ENCODE measurements around the gene NCOA6.

Gene NCOA6

DNA sequence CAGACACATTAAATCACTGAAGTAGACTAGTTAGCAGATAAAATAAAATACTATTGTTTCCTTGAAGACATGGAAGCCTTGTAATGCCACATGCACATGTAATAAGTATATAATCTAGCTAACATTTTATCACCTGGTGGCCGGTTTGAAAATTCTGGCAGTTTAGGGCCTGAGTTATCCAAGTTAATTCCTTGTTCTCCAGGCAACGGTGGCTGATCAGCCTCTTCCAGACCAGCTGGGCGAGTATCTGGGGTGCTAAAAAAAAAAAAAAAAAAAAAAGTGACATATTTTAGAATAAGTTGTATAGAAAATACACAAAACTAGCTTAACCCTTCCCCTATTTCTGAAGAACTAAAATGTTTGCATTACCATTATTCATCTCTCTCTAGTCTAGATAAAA lies 78.8 kb downstream of the NCOA6 start:
- no peak overlapping the region for H3K4me3 ChIP-seq (ENCODE audit: low read depth, low read length)
- TF ChIP-seq, protein P1, sequence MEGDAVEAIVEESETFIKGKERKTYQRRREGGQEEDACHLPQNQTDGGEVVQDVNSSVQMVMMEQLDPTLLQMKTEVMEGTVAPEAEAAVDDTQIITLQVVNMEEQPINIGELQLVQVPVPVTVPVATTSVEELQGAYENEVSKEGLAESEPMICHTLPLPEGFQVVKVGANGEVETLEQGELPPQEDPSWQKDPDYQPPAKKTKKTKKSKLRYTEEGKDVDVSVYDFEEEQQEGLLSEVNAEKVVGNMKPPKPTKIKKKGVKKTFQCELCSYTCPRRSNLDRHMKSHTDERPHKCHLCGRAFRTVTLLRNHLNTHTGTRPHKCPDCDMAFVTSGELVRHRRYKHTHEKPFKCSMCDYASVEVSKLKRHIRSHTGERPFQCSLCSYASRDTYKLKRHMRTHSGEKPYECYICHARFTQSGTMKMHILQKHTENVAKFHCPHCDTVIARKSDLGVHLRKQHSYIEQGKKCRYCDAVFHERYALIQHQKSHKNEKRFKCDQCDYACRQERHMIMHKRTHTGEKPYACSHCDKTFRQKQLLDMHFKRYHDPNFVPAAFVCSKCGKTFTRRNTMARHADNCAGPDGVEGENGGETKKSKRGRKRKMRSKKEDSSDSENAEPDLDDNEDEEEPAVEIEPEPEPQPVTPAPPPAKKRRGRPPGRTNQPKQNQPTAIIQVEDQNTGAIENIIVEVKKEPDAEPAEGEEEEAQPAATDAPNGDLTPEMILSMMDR (IDR thresholded peaks at IDR 0.05; ENCODE audit: borderline replicate concordance, insufficient read depth, low read depth, low read length), result no peak

- TF ChIP-seq, protein P1 (IDR thresholded peaks at IDR 0.05; ENCODE audit: borderline replicate concordance, insufficient read depth, low read depth, low read length), result no peak
- no peak overlapping the region for H3K4me3 ChIP-seq (ENCODE audit: low read depth, low read length)
These were observed 80.6 kb downstream of the NCOA6 start for GRCh38 chr20:34744847-34745246.

GRCh38 chr20:34744340-34744739 lies 81.1 kb downstream of the NCOA6 start:
- TF ChIP-seq, protein P1 (IDR thresholded peaks at IDR 0.05; ENCODE audit: borderline replicate concordance, insufficient read depth, low read depth, low read length), result no peak
- H3K4me3 ChIP-seq (ENCODE audit: low read depth, low read length), result no peak overlapping the region

GRCh38 chr20:34743039-34743438 lies 82.4 kb downstream of the NCOA6 start:
- TF ChIP-seq, protein P1 (IDR thresholded peaks at IDR 0.05; ENCODE audit: borderline replicate concordance, insufficient read depth, low read depth, low read length), result no peak
- H3K4me3 ChIP-seq (ENCODE audit: low read depth, low read length), result no peak overlapping the region

DNA sequence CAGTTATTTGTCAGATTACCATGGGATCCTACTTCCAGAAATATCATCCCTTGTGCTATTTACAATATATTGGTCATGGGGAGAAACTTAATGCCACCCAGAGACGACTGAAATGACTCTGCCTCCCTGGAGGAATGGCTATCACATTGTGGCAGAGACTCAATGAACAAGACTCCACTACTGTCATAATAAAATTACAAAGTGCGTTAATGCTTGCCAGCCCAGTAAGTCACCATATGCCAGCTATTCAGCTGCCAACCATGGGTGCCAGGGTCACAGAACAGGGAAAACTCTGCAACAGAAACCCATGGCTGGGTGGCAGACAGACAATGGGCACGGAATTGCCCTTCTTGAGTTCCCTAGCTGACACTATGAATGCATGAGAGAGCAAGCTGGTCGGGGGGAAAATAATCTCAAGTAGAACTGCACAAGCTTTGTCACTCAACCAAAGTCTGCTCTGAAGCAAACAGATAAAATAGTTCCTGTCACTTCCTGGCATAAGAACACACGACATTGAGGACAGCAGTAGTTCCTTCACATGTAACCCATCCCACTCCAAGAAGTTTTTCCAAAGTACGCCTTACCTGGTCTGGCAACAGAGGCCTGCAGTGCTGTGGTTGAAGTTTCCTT lies 89.2 kb downstream of the NCOA6 start:
- TF ChIP-seq, protein P1 (IDR thresholded peaks at IDR 0.05; ENCODE audit: borderline replicate concordance, insufficient read depth, low read depth, low read length), result no peak
- no peak overlapping the region for H3K4me3 ChIP-seq (ENCODE audit: low read depth, low read length)

DNA sequence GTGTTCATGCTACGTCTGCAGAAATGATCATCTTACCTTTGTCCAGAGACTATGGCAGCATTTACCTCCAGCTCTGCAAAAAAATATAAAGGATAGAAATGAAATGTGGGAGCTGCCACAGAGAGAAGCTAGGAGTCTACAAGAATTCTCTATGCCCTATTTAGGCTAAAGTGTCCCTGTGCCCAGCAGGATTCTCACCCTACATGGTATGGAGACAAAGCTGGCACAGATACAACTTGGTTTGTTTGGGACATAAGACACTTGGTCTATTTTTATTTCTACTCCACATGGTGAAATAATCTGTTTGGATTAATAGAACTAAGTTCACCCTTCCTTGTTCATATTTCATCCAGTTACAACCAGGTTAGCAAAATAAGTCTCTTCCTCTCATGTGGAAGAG lies 92.9 kb downstream of the NCOA6 start:
- H3K4me3 ChIP-seq (ENCODE audit: low read depth, low read length), result no peak overlapping the region
- TF ChIP-seq, protein P1 (IDR thresholded peaks at IDR 0.05; ENCODE audit: borderline replicate concordance, insufficient read depth, low read depth, low read length), result no peak

- TF ChIP-seq, protein P1 (IDR thresholded peaks at IDR 0.05; ENCODE audit: borderline replicate concordance, insufficient read depth, low read depth, low read length), result no peak
- H3K4me3 ChIP-seq (ENCODE audit: low read depth, low read length), result no peak overlapping the region
These were observed 96.0 kb downstream of the NCOA6 start for GRCh38 chr20:34729416-34729815.

Data from GM12875 (cell line).